HepG2 (cell line): Measurements from ENCODE around the gene DQX1. TPM values are rescaled to one million over a fixed set of nuclear protein-coding genes. Genes with fewer than 3 reads are reported as not detected.
A peak's percentile ranks its signal among the peaks of the same experiment; 100 is the strongest.

ENCODE experiments used
- ATAC-seq: fragments of 200-7000 bp; cut with Tn5 transposase; 3 replicates; pipeline ENCODE4 v1.9.1; 2020; ENCODE audit warnings: mild to moderate bottlenecking, moderate library complexity
- BruUV-seq: library from RNA; stranded (reverse); fragments of 400-500 nt; replicated peaks from 2 replicates; lab custom pipeline; 2021; lab: Mats Ljungman, UMichigan
- CTCF ChIA-PET: fragments of 300-600 bp; formaldehyde crosslinking; extraction: SDS; loops from one replicate; lab custom pipeline; 2021; ENCODE audit warnings: low total read pairs, inconsistent platforms, low intra/inter-chr PET ratio; lab: Yijun Ruan, JAX
- POLR2A ChIA-PET: fragments of 350-600 bp; sonication (Branson Sonifier 250); formaldehyde crosslinking; loops from one replicate; lab custom pipeline; 2020; ENCODE audit warnings: antibody characterized with exemption, inconsistent platforms; lab: Yijun Ruan, JAX
- DNase-seq: peaks from one replicate; pipeline ENCODE4 v3.0.0-alpha.2; 2015; ENCODE audit warnings: low spot score
- FAIRE-seq: peaks from 3 replicates; lab custom pipeline; 2011; peaks lifted over from hg19 to GRCh38; lab: Jason Lieb, UNC
- H2AFZ ChIP-seq: one replicate; pipeline ENCODE4 v1.6.1; 2011; ENCODE audit warnings: low read length, inconsistent platforms
- H3K27ac ChIP-seq: fragments of 300-600 bp; 3 replicates; pipeline ENCODE4 v1.8.0; 2011; ENCODE audit warnings: mixed run types, mild to moderate bottlenecking, mixed read lengths, low read length, inconsistent platforms; ENCODE audit not compliant: insufficient read depth; ENCODE audit errors: extremely low read length
- H3K27me3 ChIP-seq, 2 experiments: fragments of 200-600 bp in 1 of 2; 2 replicates in 1 of 2; 3 replicates in 1 of 2; pipeline versions ENCODE4 v1.6.0 to v1.8.0; 2011; ENCODE audit warnings: low read length in 2 of 2, mild to moderate bottlenecking in 2 of 2, moderate library complexity in 2 of 2, inconsistent platforms in 1 of 2; ENCODE audit not compliant: insufficient read depth in 2 of 2, control insufficient read depth in 1 of 2
- H3K36me3 ChIP-seq, 2 experiments: fragments of 200-600 bp in 1 of 2; replicated peaks in 1 of 2; 2 replicates in 1 of 2; 3 replicates in 1 of 2; pipeline versions ENCODE4 v1.5.1 to v1.8.0; 2011; ENCODE audit warnings: low read length in 2 of 2, inconsistent platforms in 1 of 2; ENCODE audit not compliant: insufficient read depth in 2 of 2, control insufficient read depth in 1 of 2
- H3K4me1 ChIP-seq: 2 replicates; pipeline ENCODE4 v1.5.1; 2012; ENCODE audit warnings: low read length, inconsistent platforms; ENCODE audit not compliant: insufficient read depth
- H3K4me2 ChIP-seq: 2 replicates; pipeline ENCODE4 v1.6.0; 2011; ENCODE audit warnings: low read depth, low read length, inconsistent platforms
- H3K4me3 ChIP-seq, 3 experiments: fragments of 200-600 bp in 1 of 3; sonication (generic), shearing (Covaris generic) in 1 of 3; replicated peaks in 1 of 3; 2 replicates each; pipeline ENCODE4 v1.5.1; 2011 to 2016; ENCODE audit warnings: low read length in 3 of 3, inconsistent platforms in 2 of 3, low read depth in 2 of 3, mild to moderate bottlenecking in 2 of 3, control low read depth in 1 of 3, mixed read lengths in 1 of 3; ENCODE audit not compliant: insufficient read depth in 1 of 3
- H3K79me2 ChIP-seq: one replicate; pipeline ENCODE4 v1.6.1; 2011; ENCODE audit warnings: low read length, inconsistent platforms; ENCODE audit not compliant: insufficient read depth
- H3K9ac ChIP-seq: 2 replicates; pipeline ENCODE4 v1.6.0; 2011; ENCODE audit warnings: mild to moderate bottlenecking, low read depth, low read length, inconsistent platforms; ENCODE audit not compliant: insufficient read depth
- H3K9me3 ChIP-seq: 2 replicates; pipeline ENCODE4 v1.5.1; 2012; ENCODE audit warnings: mild to moderate bottlenecking, low read length
- H4K20me1 ChIP-seq: 2 replicates; pipeline ENCODE4 v1.6.0; 2011; ENCODE audit warnings: inconsistent platforms, mild to moderate bottlenecking, low read length, moderate library complexity; ENCODE audit not compliant: insufficient read depth
- ARID2 ChIP-seq: sonication (generic); formaldehyde crosslinking; IDR thresholded peaks from 2 replicates; pipeline ENCODE4 v1.8.1; 2022; ENCODE audit warnings: mild to moderate bottlenecking, missing genetic modification reagents, borderline replicate concordance
- ARID3A ChIP-seq: IDR thresholded peaks from 2 replicates; pipeline ENCODE4 v1.6.1; 2012; ENCODE audit warnings: low read depth, low read length, improper control_type of control experiment
- BORCS8-MEF2B ChIP-seq: sonication (generic); formaldehyde crosslinking; IDR thresholded peaks from 2 replicates; pipeline ENCODE4 v1.8.0; 2022; ENCODE audit warnings: mild to moderate bottlenecking, missing genetic modification reagents
- IKZF4 ChIP-seq: sonication (generic); formaldehyde crosslinking; IDR thresholded peaks from 2 replicates; pipeline ENCODE4 v1.5.1; 2020; ENCODE audit warnings: borderline replicate concordance, mild to moderate bottlenecking, low read depth, missing genetic modification reagents; ENCODE audit errors: not compliant biosample characterization
- KLF15 ChIP-seq: sonication (generic); formaldehyde crosslinking; IDR thresholded peaks from 2 replicates; pipeline ENCODE4 v1.8.1; 2023; ENCODE audit warnings: borderline replicate concordance, mild to moderate bottlenecking, inconsistent platforms, missing genetic modification reagents, mixed read lengths
- NFATC3 ChIP-seq: sonication (generic); formaldehyde crosslinking; IDR thresholded peaks from 2 replicates; pipeline ENCODE4 v1.5.1; 2020; ENCODE audit warnings: mild to moderate bottlenecking, missing genetic modification reagents
- PBX3 ChIP-seq: sonication (generic); formaldehyde crosslinking; IDR thresholded peaks from 2 replicates; pipeline ENCODE4 v1.8.1; 2023; ENCODE audit warnings: missing genetic modification reagents, inconsistent platforms, borderline replicate concordance
- PPARG ChIP-seq: conservative IDR thresholded peaks from 2 replicates; pipeline ENCODE4 v1.6.1; 2016; ENCODE audit warnings: missing biosample characterization, missing genetic modification reagents
- TEAD3 ChIP-seq: optimal IDR thresholded peaks from 2 replicates; pipeline ENCODE3; 2016; ENCODE audit warnings: borderline replicate concordance
- YEATS4 ChIP-seq: sonication (generic); formaldehyde crosslinking; IDR thresholded peaks from 2 replicates; pipeline ENCODE4 v1.4.0; 2020; ENCODE audit warnings: missing genetic modification reagents, borderline replicate concordance
- ZNF160 ChIP-seq: sonication (generic); formaldehyde crosslinking; IDR thresholded peaks from 2 replicates; pipeline ENCODE4 v1.8.0; 2022; ENCODE audit warnings: mild to moderate bottlenecking, inconsistent platforms, missing genetic modification reagents
- ZNF747 ChIP-seq: sonication (generic); formaldehyde crosslinking; IDR thresholded peaks from 2 replicates; pipeline ENCODE4 v1.8.1; 2023; ENCODE audit warnings: missing genetic modification reagents, mild to moderate bottlenecking, borderline replicate concordance
- WGBS: methylation state at CpG from one replicate; pipeline ENCODE4 v1.1.6; 2017; ENCODE audit warnings: low lambda C conversion rate; 5-methylcytosine and 5-hydroxymethylcytosine counted together
- in situ Hi-C: cut with HindIII; loops from 2 replicates; pipeline ENCODE4 v1.10.0; 2017; ENCODE audit warnings: low pct_unique_long_range_greater_than_20kb; ENCODE audit not compliant: extremely low pct_ligation_motif_present
- intact Hi-C: fragments of 100-400 bp; cut with micrococcal nuclease; formaldehyde crosslinking; loops from one replicate; pipeline ENCODE4 v1.10.0; 2022; ENCODE audit not compliant: unreplicated experiment
- polyA plus RNA-seq, 8 experiments: library from polyadenylated mRNA; depleted of rRNA in 3 of 8; stranded (reverse) in 7 of 8; unstranded in 1 of 8; fragments of >200 nt; fragmentation: Illumina TruSeq in 4 of 8; extraction: Trizol in 4 of 8; gene quantifications; 2 replicates each; pipeline versions ENCODE4 v1.2.1 to v1.2.3, GENCODE V29; 2011 to 2016; ENCODE audit warnings: low read depth in 4 of 8, missing spikeins in 1 of 8, mixed read lengths in 1 of 8; ENCODE audit not compliant: insufficient read depth in 1 of 8
- total RNA-seq, 5 experiments: library from RNA; depleted of rRNA; stranded (reverse); fragments of >200 nt; fragmentation: Illumina TruSeq; extraction: Trizol; gene quantifications; 2 replicates each; pipeline ENCODE4 v1.2.3, GENCODE V29; 2016; ENCODE audit warnings: low read depth in 1 of 5

DQX1 gene
- total and polyA plus RNA-seq, 2 of the 13 experiments (the other 11 are each of a cell fraction or from before 2014, with no cell fraction given) = 27.6 to 89.8 TPM

DNA sequence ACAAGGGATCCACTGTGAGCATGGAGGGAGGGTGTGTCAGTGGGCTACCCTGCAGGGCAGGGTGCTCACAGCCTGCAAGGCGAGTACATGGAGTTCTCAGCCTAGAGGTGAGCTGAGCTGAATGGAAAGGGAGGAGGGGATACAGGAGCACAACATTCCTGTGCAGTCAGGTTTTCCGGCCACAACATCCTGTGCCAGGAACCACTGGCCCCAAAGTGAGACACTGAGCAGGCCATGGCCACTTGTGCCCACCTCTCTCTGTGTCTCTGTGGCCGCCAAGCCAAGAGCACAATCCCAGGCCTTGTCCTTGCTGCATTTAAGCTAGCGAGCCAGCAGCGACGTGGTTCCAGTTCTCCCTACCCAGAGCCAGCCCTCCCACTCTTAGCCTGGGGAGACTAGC, 34.6 kb upstream of the DQX1 start:
- Histone ChIP-seq H3K4me1 (peaks cover 19% of the 10 kb centered on the region), H3K9ac (no peak overlapping the region), H3K27ac (no peak overlapping the region), H3K4me3 (no peak overlapping the region), H3K9me3 (no peaks in the 10 kb centered on the region), H3K36me3 (no peaks in the 10 kb centered on the region), H4K20me1 (no peaks in the 10 kb centered on the region), H2AFZ (no peak overlapping the region), H3K79me2 (no peaks in the 10 kb centered on the region), H3K27me3 (peaks cover 4 to 52% of the 10 kb centered on the region in 2 experiments; a peak in 4 of 5 replicates), H3K4me2 (0 out of 2 replicates have a peak overlapping the region, but pooled peaks have one; percentile 4)
- 8% methylated on average over 6 of the region's 6 CpGs for WGBS
- in situ Hi-C loops (no loop called here), intact Hi-C loops (no loop called here)
- no TSS peak for BruUV-seq
- TF ChIP-seq TEAD3 (CRISPR knock-in tag) (peak; percentile 10), ZNF160 (no peak), PPARG (CRISPR knock-in tag) (no peak)
- no peak for FAIRE-seq
- CTCF ChIA-PET = no interaction called here
- POLR2A ChIA-PET = no interaction called here
- peak; percentile 14 for ATAC-seq
- DNase-seq = no peak

GRCh38 chr2:74559912-74560311, 33.9 kb upstream of the DQX1 start:
- H3K79me2 ChIP-seq = no peaks in the 10 kb centered on the region
- in situ Hi-C loops (no loop called here), intact Hi-C loops (no loop called here)
- H2AFZ ChIP-seq = no peak overlapping the region
- H3K27ac ChIP-seq = no peak overlapping the region
- ATAC-seq (no peak), DNase-seq (no peak), FAIRE-seq (no peak)
- POLR2A ChIA-PET = no interaction called here
- peaks cover 26% of the 10 kb centered on the region for H3K4me1 ChIP-seq
- H3K9ac ChIP-seq = no peak overlapping the region
- H3K27me3 ChIP-seq = peaks cover 6 to 56% of the 10 kb centered on the region in 2 experiments; a peak in 4 of 5 replicates
- H3K9me3 ChIP-seq = no peaks in the 10 kb centered on the region
- H3K36me3 ChIP-seq = no peaks in the 10 kb centered on the region
- no peak overlapping the region for H3K4me2 ChIP-seq
- CTCF ChIA-PET = no interaction called here
- TF ChIP-seq NFATC3 (CRISPR knock-in tag) = no peak
- TF ChIP-seq BORCS8-MEF2B = no peak
- TF ChIP-seq PBX3 = no peak
- TF ChIP-seq ARID2 (CRISPR knock-in tag) = no peak
- no peak for TF ChIP-seq ARID3A
- TF ChIP-seq ZNF747 = no peak
- no peak for TF ChIP-seq YEATS4 (CRISPR knock-in tag)
- TF ChIP-seq IKZF4 = no peak
- TF ChIP-seq KLF15 (CRISPR knock-in tag) = no peak
- no peaks in the 10 kb centered on the region for H4K20me1 ChIP-seq
- no peak overlapping the region for H3K4me3 ChIP-seq
- no TSS peak for BruUV-seq
- 50% methylated on average over 5 of the region's 5 CpGs for WGBS
